SK-N-SH (cell line): ENCODE data around the gene SNTG2. TPM values are rescaled to one million over a fixed set of nuclear protein-coding genes. Genes with fewer than 3 reads are reported as not detected.

Experiments
- CTCF ChIA-PET: fragments of 300-600, 350-600 bp; formaldehyde crosslinking; extraction: SDS; loops from one replicate; lab custom pipeline; 2021; lab: Yijun Ruan, JAX
- POLR2A ChIA-PET: fragments of 350-600 bp; sonication (Branson Sonifier 250); formaldehyde crosslinking; extraction: SDS; loops from one replicate; lab custom pipeline; 2020; ENCODE audit warnings: antibody characterized with exemption, inconsistent platforms; lab: Yijun Ruan, JAX
- DNase-seq: peaks from one replicate; pipeline ENCODE4 v3.0.0; 2012
- H2AFZ ChIP-seq: fragments of 200-600 bp; sonication (generic); 2 replicates; pipeline ENCODE4 v1.8.1; 2016; ENCODE audit warnings: antibody characterized with exemption, mild to moderate bottlenecking, low read depth
- H3F3A ChIP-seq: fragments of 200-600 bp; sonication (generic); replicated peaks from 2 replicates; pipeline ENCODE3; 2016; ENCODE audit warnings: antibody characterized with exemption, mild to moderate bottlenecking; ENCODE audit not compliant: insufficient read depth
- H3K27ac ChIP-seq, 2 experiments: fragments of 200-500 bp in 1 of 2; fragments of 200-600 bp in 1 of 2; sonication (Bioruptor generic) in 1 of 2; sonication (generic), shearing (Covaris generic) in 1 of 2; 2 replicates each; pipeline versions ENCODE4 v1.5.1 to v1.6.1; 2014 to 2016; ENCODE audit warnings: low read depth in 2 of 2, inconsistent platforms in 1 of 2, low read length in 1 of 2, mild to moderate bottlenecking in 1 of 2, mixed read lengths in 1 of 2
- H3K27me3 ChIP-seq: fragments of 200-600 bp; sonication (generic), shearing (Covaris generic); 2 replicates; pipeline ENCODE4 v1.6.1; 2016; ENCODE audit warnings: mixed run types; ENCODE audit not compliant: insufficient read depth
- H3K36me3 ChIP-seq, 2 experiments: fragments of 200-500 bp in 1 of 2; fragments of 200-600 bp in 1 of 2; sonication (Bioruptor generic) in 1 of 2; sonication (generic) in 1 of 2; replicated peaks in 1 of 2; 2 replicates each; pipeline versions ENCODE3 to v1.5.1; 2014 to 2016; ENCODE audit warnings: low read length in 1 of 2, mild to moderate bottlenecking in 1 of 2; ENCODE audit not compliant: insufficient read depth in 2 of 2, control insufficient read depth in 1 of 2
- H3K4me1 ChIP-seq, 2 experiments: fragments of 200-500 bp in 1 of 2; fragments of 200-600 bp in 1 of 2; sonication (Bioruptor generic) in 1 of 2; sonication (generic), shearing (Covaris generic) in 1 of 2; 2 replicates each; pipeline versions ENCODE4 v1.5.1 to v1.6.1; 2014 to 2016; ENCODE audit warnings: low read depth in 1 of 2, low read length in 1 of 2, mixed run types in 1 of 2; ENCODE audit not compliant: insufficient read depth in 2 of 2, control insufficient read depth in 1 of 2
- H3K4me2 ChIP-seq: fragments of 200-600 bp; sonication (generic), shearing (Covaris generic); 2 replicates; pipeline ENCODE4 v1.6.1; 2017; ENCODE audit warnings: mixed run types
- H3K4me3 ChIP-seq, 2 experiments: fragments of 200-500 bp in 1 of 2; fragments of 200-600 bp in 1 of 2; sonication (Bioruptor generic) in 1 of 2; sonication (generic), shearing (Covaris generic) in 1 of 2; 2 replicates each; pipeline versions ENCODE4 v1.5.1 to v1.8.1; 2014 to 2016; ENCODE audit warnings: low read depth in 2 of 2, inconsistent platforms in 1 of 2, low read length in 1 of 2, mild to moderate bottlenecking in 1 of 2, mixed read lengths in 1 of 2, moderate library complexity in 1 of 2
- H3K79me2 ChIP-seq: fragments of 200-600 bp; sonication (generic); 2 replicates; pipeline ENCODE4 v1.8.1; 2017; ENCODE audit warnings: mild to moderate bottlenecking; ENCODE audit not compliant: insufficient read depth
- H3K9ac ChIP-seq: fragments of 200-600 bp; sonication (generic); 2 replicates; pipeline ENCODE4 v1.6.1; 2017; ENCODE audit warnings: mixed run types
- H3K9me2 ChIP-seq: fragments of 200-600 bp; sonication (generic); 2 replicates; pipeline ENCODE4 v1.6.1; 2017; ENCODE audit warnings: mixed run types
- H3K9me3 ChIP-seq: fragments of 200-600 bp; sonication (generic); 2 replicates; pipeline ENCODE4 v1.6.1; 2017; ENCODE audit warnings: mixed run types, mild to moderate bottlenecking, moderate library complexity
- H4K20me1 ChIP-seq: fragments of 200-600 bp; sonication (generic); 2 replicates; pipeline ENCODE4 v1.6.1; 2017; ENCODE audit warnings: mild to moderate bottlenecking, mixed run types; ENCODE audit not compliant: insufficient read depth
- CHD2 ChIP-seq: fragments of 150-350 bp; IDR thresholded peaks from 2 replicates; pipeline ENCODE4 v1.6.1; 2018; ENCODE audit warnings: low read length; ENCODE audit not compliant: partially characterized antibody
- ELF1 ChIP-seq: IDR thresholded peaks from 2 replicates; pipeline ENCODE4 v1.4.0; 2012
- EP300 ChIP-seq, 2 experiments: IDR thresholded peaks; 2 replicates each; pipeline versions ENCODE4 v1.4.0 to v1.6.1; 2012; ENCODE audit warnings: borderline replicate concordance in 1 of 2, low read depth in 1 of 2, low read length in 1 of 2
- FOSL2 ChIP-seq: IDR thresholded peaks from 2 replicates; pipeline ENCODE4 v1.4.0; 2012; ENCODE audit warnings: low read depth, mild to moderate bottlenecking, moderate library complexity, borderline replicate concordance
- FOXM1 ChIP-seq: IDR thresholded peaks from 2 replicates; pipeline ENCODE4 v1.4.0; 2012; ENCODE audit warnings: low read depth, mild to moderate bottlenecking
- GABPA ChIP-seq: IDR thresholded peaks from 2 replicates; pipeline ENCODE4 v1.4.0; 2012; ENCODE audit warnings: low read depth, mild to moderate bottlenecking
- IRF3 ChIP-seq: fragments of 150-350 bp; IDR thresholded peaks from 2 replicates; pipeline ENCODE4 v1.6.1; 2016; ENCODE audit warnings: mild to moderate bottlenecking, low read depth, low read length
- MAX ChIP-seq: IDR thresholded peaks from 2 replicates; pipeline ENCODE4 v1.4.0; 2012; ENCODE audit warnings: low read depth
- MXI1 ChIP-seq: IDR thresholded peaks from 2 replicates; pipeline ENCODE4 v1.6.1; 2012; ENCODE audit warnings: mild to moderate bottlenecking, low read depth, low read length, improper control_type of control experiment
- NFIC ChIP-seq: IDR thresholded peaks from 2 replicates; pipeline ENCODE4 v1.4.0; 2012; ENCODE audit warnings: borderline replicate concordance
- NRF1 ChIP-seq: IDR thresholded peaks from 2 replicates; pipeline ENCODE4 v1.6.1; 2012; ENCODE audit warnings: low read depth, mild to moderate bottlenecking, low read length
- PBX3 ChIP-seq: IDR thresholded peaks from 2 replicates; pipeline ENCODE4; 2012
- REST ChIP-seq: IDR thresholded peaks from 2 replicates; pipeline ENCODE4 v1.6.1; 2012; ENCODE audit warnings: mild to moderate bottlenecking, low read depth, low read length, moderate library complexity
- RFX5 ChIP-seq: IDR thresholded peaks from 2 replicates; pipeline ENCODE4 v1.6.1; 2012; ENCODE audit warnings: mild to moderate bottlenecking, improper control_type of control experiment, low read length
- TAF1 ChIP-seq: IDR thresholded peaks from 2 replicates; pipeline ENCODE4 v1.6.1; 2012; ENCODE audit warnings: low read depth, mild to moderate bottlenecking, low read length, moderate library complexity, borderline replicate concordance
- TCF12 ChIP-seq: IDR thresholded peaks from 2 replicates; pipeline ENCODE4 v1.4.0; 2012
- WGBS: methylation state at CpG from one replicate; pipeline ENCODE4 v1.1.6; 2017; ENCODE audit warnings: low lambda C conversion rate; 5-methylcytosine and 5-hydroxymethylcytosine counted together
- polyA plus RNA-seq, 3 experiments: library from polyadenylated mRNA; depleted of rRNA; stranded (reverse); fragments of >200 nt; gene quantifications; 2 replicates each; pipeline ENCODE4 v1.2.3, GENCODE V29; 2012

Gene SNTG2
- polyA plus RNA-seq, 1 of the 3 experiments (the other 2 are of a cell fraction), result not detected

- no peaks in the 10 kb centered on the region for H3K4me1 ChIP-seq
- no peaks in the 10 kb centered on the region for H3K36me3 ChIP-seq
- H3K4me2 ChIP-seq, result no peak overlapping the region
- no peak overlapping the region for H3K4me3 ChIP-seq
- POLR2A ChIA-PET, result no interaction called here
- no peak overlapping the region for H3K27ac ChIP-seq
- H3K9me2 ChIP-seq, result no peaks in the 10 kb centered on the region
- H3K27me3 ChIP-seq, result no peaks in the 10 kb centered on the region
- CTCF ChIA-PET, result interaction anchor here (0.7 kb wide), 1 partner anchor 155 kb away, joined by 3 read pairs; no protein-coding TSS in a partner anchor
- H2AFZ ChIP-seq, result no peak overlapping the region
- no peak for DNase-seq
- H4K20me1 ChIP-seq, result no peaks in the 10 kb centered on the region
- no peaks in the 10 kb centered on the region for H3K79me2 ChIP-seq
- 9% methylated on average over 6 of the region's 6 CpGs for WGBS
- no peak overlapping the region for H3K9ac ChIP-seq
- no peaks in the 10 kb centered on the region for H3F3A ChIP-seq
- H3K9me3 ChIP-seq, result no peaks in the 10 kb centered on the region
- no peak for TF ChIP-seq PBX3
- TF ChIP-seq CHD2, result no peak
- no peak for TF ChIP-seq IRF3
- no peak for TF ChIP-seq ELF1
- no peak for TF ChIP-seq RFX5
- no peak for TF ChIP-seq FOSL2
- no peak for TF ChIP-seq TCF12
- no peak for TF ChIP-seq EP300 (IDR thresholded peaks at IDR 0.05; ENCODE audit: borderline replicate concordance in 1 of 2, low read depth in 1 of 2, low read length in 1 of 2)
- no peak for TF ChIP-seq MAX
- TF ChIP-seq REST, result no peak
These were observed 253.1 kb downstream of the SNTG2 start for GRCh38 chr2:1203772-1204171.

- CTCF ChIA-PET, result interaction anchor here (1.1 to 1.3 kb wide), 2 partner anchors 336 to 345 kb away, joined by 3 to 4 read pairs; no protein-coding TSS in a partner anchor
- 9% methylated on average over 3 of the region's 3 CpGs for WGBS
- no peak for DNase-seq
- no peak for TF ChIP-seq GABPA
- no peak for TF ChIP-seq NRF1
- TF ChIP-seq NFIC, result no peak
- TF ChIP-seq FOSL2, result no peak
- no peak for TF ChIP-seq PBX3
- no peak for TF ChIP-seq FOXM1
- TF ChIP-seq MXI1, result no peak
- TF ChIP-seq REST, result no peak
- no peak for TF ChIP-seq MAX
- no peak for TF ChIP-seq CHD2
- no peak for TF ChIP-seq TAF1
These were observed 255.2 kb downstream of the SNTG2 start for GRCh38 chr2:1205853-1206252.

More at GRCh38 chr2:1205853-1206252, 255.2 kb downstream of the SNTG2 start:
- no peaks in the 10 kb centered on the region for H3F3A ChIP-seq
- no peaks in the 10 kb centered on the region for H4K20me1 ChIP-seq
- H3K27ac ChIP-seq, result no peak overlapping the region
- POLR2A ChIA-PET, result no interaction called here
- no peak overlapping the region for H3K9ac ChIP-seq
- H3K9me2 ChIP-seq, result no peaks in the 10 kb centered on the region
- no peaks in the 10 kb centered on the region for H3K27me3 ChIP-seq
- no peaks in the 10 kb centered on the region for H3K9me3 ChIP-seq
- no peak overlapping the region for H2AFZ ChIP-seq
- no peaks in the 10 kb centered on the region for H3K4me1 ChIP-seq
- no peaks in the 10 kb centered on the region for H3K36me3 ChIP-seq
- H3K4me2 ChIP-seq, result no peak overlapping the region
- no peaks in the 10 kb centered on the region for H3K79me2 ChIP-seq
- no peak overlapping the region for H3K4me3 ChIP-seq
